ENCODE measurements around the gene DMC1.

Gene DMC1

DNA sequence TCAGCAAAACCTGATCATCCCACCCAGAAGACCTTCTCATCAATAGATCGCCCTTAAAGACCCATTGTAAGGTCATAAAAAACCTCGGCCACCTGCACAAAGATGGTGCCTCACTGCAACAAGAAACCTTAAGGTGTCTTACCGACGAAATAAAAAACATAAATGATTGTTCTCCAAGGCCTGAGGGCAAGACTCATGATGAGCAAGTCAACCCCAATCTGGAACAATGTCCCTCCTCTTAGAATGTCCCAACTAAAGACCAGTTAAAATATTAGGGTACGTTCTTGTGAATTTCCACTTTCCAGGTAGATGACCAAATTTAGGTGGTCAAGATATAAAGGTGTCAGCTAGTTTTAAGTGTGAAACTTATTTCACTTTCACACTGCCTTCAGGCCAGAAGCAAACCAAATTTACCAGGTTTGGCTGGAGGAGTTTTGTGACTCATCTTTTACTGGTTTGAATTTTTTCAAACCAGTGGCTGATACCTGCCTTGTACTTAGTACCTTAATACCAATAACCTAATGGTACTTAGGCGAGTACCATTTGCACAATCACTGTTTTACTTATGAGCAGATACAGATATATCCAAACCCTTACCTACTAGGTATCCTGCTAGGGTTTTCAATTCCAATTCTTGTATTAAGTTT, 87.2 kb downstream of the DMC1 start:
- no peak for DNase-seq (ENCODE audit: low read depth)
- H3K4me3 ChIP-seq (ENCODE audit: low read depth, low read length): no peak overlapping the region
- TF ChIP-seq, protein P1, sequence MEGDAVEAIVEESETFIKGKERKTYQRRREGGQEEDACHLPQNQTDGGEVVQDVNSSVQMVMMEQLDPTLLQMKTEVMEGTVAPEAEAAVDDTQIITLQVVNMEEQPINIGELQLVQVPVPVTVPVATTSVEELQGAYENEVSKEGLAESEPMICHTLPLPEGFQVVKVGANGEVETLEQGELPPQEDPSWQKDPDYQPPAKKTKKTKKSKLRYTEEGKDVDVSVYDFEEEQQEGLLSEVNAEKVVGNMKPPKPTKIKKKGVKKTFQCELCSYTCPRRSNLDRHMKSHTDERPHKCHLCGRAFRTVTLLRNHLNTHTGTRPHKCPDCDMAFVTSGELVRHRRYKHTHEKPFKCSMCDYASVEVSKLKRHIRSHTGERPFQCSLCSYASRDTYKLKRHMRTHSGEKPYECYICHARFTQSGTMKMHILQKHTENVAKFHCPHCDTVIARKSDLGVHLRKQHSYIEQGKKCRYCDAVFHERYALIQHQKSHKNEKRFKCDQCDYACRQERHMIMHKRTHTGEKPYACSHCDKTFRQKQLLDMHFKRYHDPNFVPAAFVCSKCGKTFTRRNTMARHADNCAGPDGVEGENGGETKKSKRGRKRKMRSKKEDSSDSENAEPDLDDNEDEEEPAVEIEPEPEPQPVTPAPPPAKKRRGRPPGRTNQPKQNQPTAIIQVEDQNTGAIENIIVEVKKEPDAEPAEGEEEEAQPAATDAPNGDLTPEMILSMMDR (IDR thresholded peaks at IDR 0.05; ENCODE audit: low read depth, low read length, missing control alignments): no peak

DNA sequence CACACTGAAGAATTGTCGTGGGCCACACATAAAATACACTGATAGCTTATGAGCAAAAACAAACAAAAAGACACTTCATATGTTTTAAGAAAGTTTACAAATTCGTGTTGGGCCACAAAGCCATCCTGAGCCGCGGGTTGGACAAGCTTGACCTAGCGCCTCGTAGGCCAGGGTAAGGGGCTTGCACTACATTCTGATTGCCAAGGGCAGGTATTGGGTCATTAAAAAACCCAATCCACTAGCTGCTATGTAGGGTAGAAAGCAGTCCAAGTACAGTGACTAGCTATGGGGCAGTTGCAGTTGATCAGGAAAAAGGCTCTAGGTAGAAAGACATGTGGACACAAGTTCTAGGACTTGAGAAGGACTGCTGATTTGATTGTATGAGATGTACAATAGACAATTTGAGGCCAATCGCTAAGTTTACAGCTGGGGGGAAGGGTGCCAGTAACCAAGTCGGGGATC, 88.1 kb downstream of the DMC1 start:
- H3K4me3 ChIP-seq (ENCODE audit: low read depth, low read length): no peak overlapping the region
- DNase-seq (ENCODE audit: low read depth): no peak
- TF ChIP-seq, protein P1 (IDR thresholded peaks at IDR 0.05; ENCODE audit: low read depth, low read length, missing control alignments): no peak

DNA sequence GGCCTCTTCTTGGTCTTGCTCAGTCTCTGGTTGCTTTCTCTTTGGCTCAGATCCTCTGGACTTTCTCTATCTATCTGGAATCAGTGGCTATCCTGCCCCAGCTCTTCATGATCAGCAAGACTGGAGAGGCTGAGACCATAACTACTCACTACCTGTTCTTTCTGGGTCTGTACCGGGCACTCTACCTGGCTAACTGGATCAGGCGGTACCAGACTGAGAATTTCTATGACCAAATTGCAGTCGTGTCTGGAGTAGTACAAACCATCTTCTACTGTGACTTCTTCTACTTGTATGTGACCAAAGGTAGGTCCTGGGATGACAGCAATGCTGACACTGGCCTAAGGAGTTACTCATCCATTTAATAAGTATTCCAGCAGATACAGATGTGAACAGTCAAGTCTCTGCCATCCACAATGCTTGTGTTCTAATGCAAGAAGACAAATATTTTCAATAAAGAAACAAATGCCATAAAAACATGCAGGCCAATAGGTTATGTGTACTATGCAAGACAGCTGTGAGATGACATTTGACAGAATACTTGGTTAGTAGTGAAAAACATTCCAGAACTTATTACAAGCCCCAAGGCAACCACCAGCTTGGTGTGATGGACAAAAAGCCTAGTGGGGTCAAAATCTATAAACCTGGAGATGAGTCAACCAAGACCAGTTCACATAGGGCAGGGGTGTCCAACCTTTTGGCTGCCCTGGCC, 88.7 kb downstream of the DMC1 start:
- H3K4me3 ChIP-seq (ENCODE audit: low read depth, low read length): no peak overlapping the region
- no peak for DNase-seq (ENCODE audit: low read depth)
- TF ChIP-seq, protein P1 (IDR thresholded peaks at IDR 0.05; ENCODE audit: low read depth, low read length, missing control alignments): no peak

DNA sequence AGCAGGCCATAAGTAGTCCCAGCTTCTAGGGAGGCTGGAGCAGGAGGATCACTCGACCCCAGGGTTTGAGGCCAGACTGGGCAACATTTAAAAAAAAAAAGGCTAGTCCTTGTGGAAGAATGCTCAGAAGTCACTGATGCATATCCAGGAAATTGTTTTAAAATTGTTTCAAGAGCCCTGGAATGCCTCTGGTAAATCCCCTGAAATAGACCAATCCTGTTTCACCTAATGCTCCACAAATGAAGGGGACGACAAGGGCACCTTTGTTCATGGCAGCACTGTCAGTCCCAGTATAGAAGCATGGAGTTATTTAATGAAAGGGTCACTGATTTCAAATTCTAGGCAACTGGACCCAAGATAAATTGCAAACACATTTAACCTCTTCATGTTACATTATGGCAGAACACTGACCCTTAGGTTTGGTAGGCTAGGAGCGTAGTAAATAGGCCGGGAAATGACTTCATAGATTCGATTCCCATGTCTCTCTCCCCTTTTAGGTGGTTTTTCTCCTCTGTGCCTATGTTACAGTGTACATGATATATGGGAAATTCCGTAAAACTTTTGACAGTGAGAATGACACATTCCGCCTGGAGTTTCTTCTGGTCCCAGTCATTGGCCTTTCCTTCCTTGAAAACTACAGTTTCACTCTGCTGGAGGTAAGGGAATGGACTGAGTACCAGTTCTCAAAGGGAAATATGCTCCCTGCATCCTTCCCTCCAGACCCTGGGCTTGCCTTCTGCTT, 90.7 kb downstream of the DMC1 start:
- no peak for DNase-seq (ENCODE audit: low read depth)
- TF ChIP-seq, protein P1 (IDR thresholded peaks at IDR 0.05; ENCODE audit: low read depth, low read length, missing control alignments): no peak
- H3K4me3 ChIP-seq (ENCODE audit: low read depth, low read length): no peak overlapping the region

DNA sequence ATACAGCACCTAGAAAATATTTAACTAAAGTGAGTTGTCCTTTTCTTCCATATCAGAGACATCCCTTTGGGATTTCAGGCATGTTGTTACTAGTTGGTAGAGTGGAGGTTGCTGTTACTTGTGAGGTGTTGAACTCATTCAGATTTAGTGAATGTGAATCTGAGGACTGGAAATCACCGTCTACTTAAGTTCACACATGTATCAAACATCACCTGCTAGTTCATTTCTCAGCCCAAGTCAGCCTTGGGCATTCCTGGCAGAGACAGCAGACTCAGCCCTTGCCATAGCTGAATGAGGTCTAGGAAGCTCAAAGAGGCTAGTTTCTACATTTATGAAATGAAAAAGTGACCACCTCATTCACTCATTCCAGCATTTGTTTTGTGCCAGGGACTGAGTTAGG, 92.4 kb downstream of the DMC1 start:
- DNase-seq (ENCODE audit: low read depth): no peak
- H3K4me3 ChIP-seq (ENCODE audit: low read depth, low read length): no peak overlapping the region
- TF ChIP-seq, protein P1 (IDR thresholded peaks at IDR 0.05; ENCODE audit: low read depth, low read length, missing control alignments): no peak

DNA sequence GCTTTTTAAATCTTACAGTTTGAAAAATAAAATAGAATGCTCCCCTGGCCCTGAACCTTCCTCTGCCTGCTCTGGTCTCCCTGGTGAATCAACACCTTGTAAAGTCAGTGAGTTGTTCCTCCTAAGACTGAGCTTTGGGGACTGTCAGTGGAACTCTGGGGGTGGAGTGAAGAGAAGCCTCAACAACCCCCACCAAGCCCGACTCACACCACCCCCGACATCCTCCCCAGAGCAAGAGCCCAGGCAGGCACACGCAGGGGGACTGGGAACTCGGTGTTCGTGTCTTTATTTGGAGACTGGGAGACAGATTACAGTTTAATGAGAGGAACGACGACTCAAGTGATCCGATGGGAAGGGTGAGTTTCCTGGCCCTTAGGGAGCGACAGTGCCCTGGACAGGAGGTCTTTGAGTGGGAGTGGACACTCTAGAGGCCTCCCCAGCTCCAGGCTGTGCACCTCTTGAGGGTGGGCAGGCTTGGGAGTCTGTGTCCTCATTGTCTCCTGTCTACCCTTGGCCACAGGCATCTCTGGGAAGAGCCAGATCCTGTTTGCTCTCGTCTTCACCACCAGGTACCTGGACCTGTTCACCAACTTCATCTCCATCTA, 95.9 kb downstream of the DMC1 start:
- DNase-seq (ENCODE audit: low read depth): no peak
- H3K4me3 ChIP-seq (ENCODE audit: low read depth, low read length): no peak overlapping the region
- TF ChIP-seq, protein P1 (IDR thresholded peaks at IDR 0.05; ENCODE audit: low read depth, low read length, missing control alignments): no peak

Data from GM12864 (cell line).